Thoracic aorta (tissue), 2 donors: Measurements from ENCODE around the gene THAP6. TPM values are rescaled to one million over a fixed set of nuclear protein-coding genes. Genes with fewer than 3 reads are reported as not detected.

ENCODE experiments used
- ATAC-seq: fragments of 150-250 bp; one replicate; pipeline ENCODE4 v1.8.0; 2017; ENCODE audit warnings: low read depth; ENCODE audit not compliant: insufficient number of reproducible peaks, low FRiP score
- DNase-seq: peaks from one replicate; pipeline ENCODE4 v3.0.0-alpha.2; 2020; ENCODE audit warnings: low spot score
- H3K27ac ChIP-seq, 2 donors: fragments of 200-600 bp; sonication (generic); 1 replicate in 1 of 2; 2 replicates in 1 of 2; pipeline ENCODE4 v1.5.1; 2016; ENCODE audit warnings: mild to moderate bottlenecking in 2 of 2, moderate library complexity in 2 of 2
- H3K27me3 ChIP-seq: fragments of 200-600 bp; sonication (generic); replicated peaks from 2 replicates; pipeline ENCODE4 v1.6.0; 2016; ENCODE audit warnings: mild to moderate bottlenecking; ENCODE audit not compliant: insufficient read depth
- H3K36me3 ChIP-seq: fragments of 200-600 bp; sonication (generic); one replicate; pipeline ENCODE4 v1.5.1; 2016
- H3K4me1 ChIP-seq, 2 donors: fragments of 200-600 bp; sonication (generic); 1 replicate in 1 of 2; 2 replicates in 1 of 2; pipeline versions ENCODE4 v1.5.1 to v1.6.0; 2016; ENCODE audit warnings: low read depth in 2 of 2, mild to moderate bottlenecking in 1 of 2; ENCODE audit not compliant: control insufficient read depth in 1 of 2
- H3K4me3 ChIP-seq: fragments of 200-600 bp; sonication (generic); 2 replicates; pipeline ENCODE4 v1.5.1; 2016; ENCODE audit warnings: mild to moderate bottlenecking
- H3K9me3 ChIP-seq: fragments of 200-600 bp; sonication (generic); 2 replicates; pipeline ENCODE4 v1.5.1; 2016
- total RNA-seq, 2 donors: library from RNA; depleted of rRNA; stranded (reverse); fragments of >200 nt; gene quantifications; one replicate each; pipeline versions ENCODE4 v1.1.0 to v1.2.3, GENCODE V29; 2016
- TF ChIP-seq, protein P1 (sequence below): fragments of 200-600 bp; sonication (generic); IDR thresholded peaks from one replicate; pipeline ENCODE4 v1.5.1; 2019; ENCODE audit warnings: antibody characterized with exemption

The THAP6 gene
- total RNA-seq, 2 donors from 2014 or later, result 13.4 to 37.0 TPM

DNA sequence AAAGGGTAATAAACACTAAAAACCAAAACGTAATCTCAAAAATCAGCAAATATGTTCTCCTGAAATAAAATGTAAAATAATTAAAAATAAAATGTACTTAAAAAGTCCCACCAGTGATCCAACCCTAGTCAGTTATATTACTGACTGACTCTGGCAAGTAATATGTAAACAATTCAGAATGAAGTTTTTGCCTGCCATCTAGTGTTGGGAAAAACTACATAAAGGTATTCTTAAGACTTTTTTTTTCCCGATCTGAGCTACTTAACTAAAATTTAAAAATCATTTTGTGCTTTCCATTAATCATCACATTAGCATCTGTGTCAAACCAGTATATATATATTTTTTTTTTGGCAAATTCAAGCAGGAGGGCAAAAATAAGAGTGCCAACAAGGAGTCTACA, 24.1 kb upstream of the THAP6 start:
- Histone ChIP-seq H3K27ac (no peak overlapping the region), H3K36me3 (peaks cover 14% of the 10 kb centered on the region)

DNA sequence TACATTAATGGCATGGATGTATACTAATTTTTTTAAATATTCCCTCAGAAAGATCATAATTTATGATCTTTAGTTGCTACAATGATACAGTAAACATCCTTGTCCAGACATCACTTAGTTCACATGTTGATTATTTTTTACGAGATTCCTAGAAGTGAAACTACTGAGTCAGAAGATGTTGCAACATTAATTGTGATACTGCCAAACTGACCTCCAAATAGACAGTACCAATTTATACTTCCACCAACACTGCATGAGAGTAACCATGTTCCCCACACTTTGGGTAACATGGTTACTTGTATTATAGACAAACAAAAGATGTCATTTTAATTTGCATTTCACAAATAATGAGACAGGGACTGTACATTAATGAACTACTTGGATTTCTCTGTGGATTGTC, 19.7 kb upstream of the THAP6 start:
- Histone ChIP-seq H3K27ac (peak overlapping the region in 1 of 2 donors; percentile 15), H3K4me1 (peaks cover 4 to 25% of the 10 kb centered on the region in 2 donors), H3K4me3 (peak overlapping the region; percentile 0), H3K36me3 (peaks cover 13% of the 10 kb centered on the region), H3K9me3 (no peaks in the 10 kb centered on the region), H3K27me3 (no peaks in the 10 kb centered on the region)
- ATAC-seq, result peak; percentile 73
- DNase-seq, result no peak
- TF ChIP-seq, protein P1, sequence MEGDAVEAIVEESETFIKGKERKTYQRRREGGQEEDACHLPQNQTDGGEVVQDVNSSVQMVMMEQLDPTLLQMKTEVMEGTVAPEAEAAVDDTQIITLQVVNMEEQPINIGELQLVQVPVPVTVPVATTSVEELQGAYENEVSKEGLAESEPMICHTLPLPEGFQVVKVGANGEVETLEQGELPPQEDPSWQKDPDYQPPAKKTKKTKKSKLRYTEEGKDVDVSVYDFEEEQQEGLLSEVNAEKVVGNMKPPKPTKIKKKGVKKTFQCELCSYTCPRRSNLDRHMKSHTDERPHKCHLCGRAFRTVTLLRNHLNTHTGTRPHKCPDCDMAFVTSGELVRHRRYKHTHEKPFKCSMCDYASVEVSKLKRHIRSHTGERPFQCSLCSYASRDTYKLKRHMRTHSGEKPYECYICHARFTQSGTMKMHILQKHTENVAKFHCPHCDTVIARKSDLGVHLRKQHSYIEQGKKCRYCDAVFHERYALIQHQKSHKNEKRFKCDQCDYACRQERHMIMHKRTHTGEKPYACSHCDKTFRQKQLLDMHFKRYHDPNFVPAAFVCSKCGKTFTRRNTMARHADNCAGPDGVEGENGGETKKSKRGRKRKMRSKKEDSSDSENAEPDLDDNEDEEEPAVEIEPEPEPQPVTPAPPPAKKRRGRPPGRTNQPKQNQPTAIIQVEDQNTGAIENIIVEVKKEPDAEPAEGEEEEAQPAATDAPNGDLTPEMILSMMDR, result no peak

More for the DNA sequence above, 24.1 kb upstream of the THAP6 start:
- H3K4me1 ChIP-seq, result peaks cover 4 to 9% of the 10 kb centered on the region in 2 donors
- ATAC-seq, result no peak
- DNase-seq, result no peak
- no peak overlapping the region for H3K4me3 ChIP-seq
- no peaks in the 10 kb centered on the region for H3K9me3 ChIP-seq
- TF ChIP-seq, protein P1, result peak; percentile 28
- H3K27me3 ChIP-seq, result no peaks in the 10 kb centered on the region

DNA sequence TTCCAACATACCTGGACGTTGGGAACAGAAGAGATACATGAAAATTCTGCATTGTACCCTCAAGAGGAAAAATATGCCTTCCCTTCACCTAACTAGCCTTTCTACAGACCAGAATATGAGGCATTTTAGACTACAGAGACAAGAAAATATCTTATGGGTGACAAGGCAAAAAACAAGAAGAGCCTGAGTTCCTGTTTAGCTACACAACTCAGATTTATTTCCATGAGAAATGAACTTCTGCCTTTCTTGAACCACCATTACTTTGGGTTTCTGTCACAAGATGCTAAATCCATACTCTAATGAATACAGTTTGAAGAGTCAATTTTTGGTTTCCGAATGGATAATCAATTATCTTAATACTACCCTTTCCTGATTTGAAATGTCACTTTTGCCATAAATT, 18.8 kb upstream of the THAP6 start:
- H3K36me3 ChIP-seq, result peaks cover 12% of the 10 kb centered on the region
- no peaks in the 10 kb centered on the region for H3K27me3 ChIP-seq
- DNase-seq (no peak), ATAC-seq (no peak)
- TF ChIP-seq, protein P1, result no peak
- no peak overlapping the region for H3K4me3 ChIP-seq
- no peak overlapping the region for H3K27ac ChIP-seq
- peaks cover 4 to 25% of the 10 kb centered on the region in 2 donors for H3K4me1 ChIP-seq
- no peaks in the 10 kb centered on the region for H3K9me3 ChIP-seq

DNA sequence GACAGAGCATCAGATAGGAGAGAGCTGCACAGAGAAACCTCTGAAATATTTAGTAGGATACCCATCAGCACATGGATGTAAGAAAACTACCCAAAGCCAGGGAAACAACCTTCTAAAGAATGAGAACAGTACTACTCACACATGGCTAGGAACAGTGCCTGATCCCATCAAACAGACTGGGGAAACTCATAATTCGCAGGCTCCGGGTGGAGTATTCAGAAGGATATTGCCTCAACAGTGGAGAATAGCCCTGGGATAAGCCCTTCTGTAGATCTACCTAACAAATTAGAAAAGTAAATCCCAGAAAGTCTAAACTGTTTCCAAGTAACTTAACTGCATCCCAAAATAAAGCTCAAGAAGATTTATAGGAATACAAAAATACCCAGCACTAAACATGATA, 17.9 kb upstream of the THAP6 start:
- TF ChIP-seq, protein P1, result no peak
- H3K4me1 ChIP-seq, result peaks cover 4 to 25% of the 10 kb centered on the region in 2 donors
- no peaks in the 10 kb centered on the region for H3K9me3 ChIP-seq
- no peak overlapping the region for H3K4me3 ChIP-seq
- DNase-seq (no peak), ATAC-seq (no peak)
- H3K27me3 ChIP-seq, result no peaks in the 10 kb centered on the region
- no peak overlapping the region for H3K27ac ChIP-seq
- peaks cover 12% of the 10 kb centered on the region for H3K36me3 ChIP-seq

DNA sequence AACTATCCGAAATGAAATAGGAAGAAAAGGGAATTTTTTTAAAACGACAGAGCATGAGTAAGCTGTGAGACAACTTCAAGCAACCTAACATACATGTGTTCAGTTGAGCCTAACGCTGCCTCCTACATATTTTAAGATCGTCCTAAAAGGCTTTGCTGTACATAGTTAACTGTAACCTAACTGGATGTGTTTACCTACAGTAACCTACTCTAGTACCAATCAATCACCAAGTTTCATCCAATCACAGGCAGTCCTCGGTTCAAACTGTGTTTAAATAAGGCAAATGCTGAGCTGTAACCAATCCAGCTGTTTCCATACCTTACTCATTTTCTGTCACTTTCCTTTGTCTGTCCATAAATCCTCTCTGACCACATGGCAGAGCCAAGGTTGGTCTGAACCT, 17.1 kb upstream of the THAP6 start:
- TF ChIP-seq, protein P1, result no peak
- DNase-seq (no peak), ATAC-seq (no peak)
- Histone ChIP-seq H3K27ac (no peak overlapping the region), H3K9me3 (no peaks in the 10 kb centered on the region), H3K36me3 (peaks cover 12% of the 10 kb centered on the region), H3K27me3 (no peaks in the 10 kb centered on the region), H3K4me3 (no peak overlapping the region), H3K4me1 (peaks cover 4 to 25% of the 10 kb centered on the region in 2 donors)
